HepG2 (cell line): ENCODE measurements around the gene BMPR2. TPM values are rescaled to one million over a fixed set of nuclear protein-coding genes. Genes with fewer than 3 reads are reported as not detected.

ENCODE experiments used
- BHLHE40 ChIP-seq: IDR thresholded peaks from 2 replicates; pipeline ENCODE4 v1.6.1; 2011; ENCODE audit warnings: low read length, improper control_type of control experiment
- FOXA3 ChIP-seq: IDR thresholded peaks from 2 replicates; pipeline ENCODE4 v1.6.1; 2016; ENCODE audit warnings: missing genetic modification reagents, missing compliant biosample characterization
- GATAD2A ChIP-seq: IDR thresholded peaks from 2 replicates; pipeline ENCODE4 v1.6.1; 2016
- KAT8 ChIP-seq: IDR thresholded peaks from 2 replicates; pipeline ENCODE4 v1.6.1; 2016; ENCODE audit warnings: missing genetic modification reagents, missing compliant biosample characterization
- PRDM15 ChIP-seq: sonication (generic); formaldehyde crosslinking; IDR thresholded peaks from 2 replicates; pipeline ENCODE4 v1.4.0; 2020; ENCODE audit warnings: missing genetic modification reagents
- REXO4 ChIP-seq: sonication (generic); formaldehyde crosslinking; IDR thresholded peaks from 2 replicates; pipeline ENCODE4 v1.8.0; 2022; ENCODE audit warnings: missing genetic modification reagents, mild to moderate bottlenecking, borderline replicate concordance
- RXRB ChIP-seq: IDR thresholded peaks from 2 replicates; pipeline ENCODE4 v1.6.1; 2016; ENCODE audit warnings: borderline replicate concordance, missing genetic modification reagents, missing compliant biosample characterization
- SAP130 ChIP-seq: IDR thresholded peaks from 2 replicates; pipeline ENCODE4 v1.6.1; 2016; ENCODE audit warnings: low read depth
- SIN3B ChIP-seq: fragments of 150-350 bp; IDR thresholded peaks from 2 replicates; pipeline ENCODE4 v1.6.1; 2014; ENCODE audit warnings: low read length
- SKI ChIP-seq: fragments of 450-650 bp; IDR thresholded peaks from one replicate; pipeline ENCODE4 v1.6.1; 2018; ENCODE audit warnings: mild to moderate bottlenecking; ENCODE audit not compliant: partially characterized antibody
- SOX6 ChIP-seq, 2 experiments: fragments of 450-650 bp in 1 of 2; sonication (generic) in 1 of 2; formaldehyde crosslinking in 1 of 2; IDR thresholded peaks; 2 replicates each; pipeline versions ENCODE4 v1.4.0 to v1.6.1; 2017 to 2020; ENCODE audit warnings: antibody characterized with exemption in 1 of 2, mild to moderate bottlenecking in 1 of 2, missing genetic modification reagents in 1 of 2
- ZBTB37 ChIP-seq: sonication (generic); formaldehyde crosslinking; IDR thresholded peaks from 2 replicates; pipeline ENCODE4 v1.4.0; 2020; ENCODE audit warnings: mild to moderate bottlenecking, missing genetic modification reagents
- ZC3H4 ChIP-seq: sonication (generic); formaldehyde crosslinking; IDR thresholded peaks from 2 replicates; pipeline ENCODE4 v1.4.0; 2020; ENCODE audit warnings: missing genetic modification reagents, borderline replicate concordance
- ZNF124 ChIP-seq: sonication (generic); formaldehyde crosslinking; IDR thresholded peaks from 2 replicates; pipeline ENCODE4 v1.4.0; 2020; ENCODE audit warnings: missing genetic modification reagents
- ZNF670 ChIP-seq: sonication (generic); formaldehyde crosslinking; IDR thresholded peaks from 2 replicates; pipeline ENCODE4 v1.8.0; 2022; ENCODE audit warnings: mild to moderate bottlenecking, missing genetic modification reagents, borderline replicate concordance
- ZSCAN20 ChIP-seq: sonication (generic); formaldehyde crosslinking; IDR thresholded peaks from 2 replicates; pipeline ENCODE4 v1.4.0; 2020; ENCODE audit warnings: missing genetic modification reagents, mild to moderate bottlenecking, borderline replicate concordance
- ZSCAN9 ChIP-seq: IDR thresholded peaks from 2 replicates; pipeline ENCODE4 v1.6.1; 2016; ENCODE audit warnings: borderline replicate concordance
- polyA plus RNA-seq, 8 experiments: library from polyadenylated mRNA; depleted of rRNA in 3 of 8; stranded (reverse) in 7 of 8; unstranded in 1 of 8; fragments of >200 nt; fragmentation: Illumina TruSeq in 4 of 8; extraction: Trizol in 4 of 8; gene quantifications; 2 replicates each; pipeline versions ENCODE4 v1.2.1 to v1.2.3, GENCODE V29; 2011 to 2016; ENCODE audit warnings: low read depth in 4 of 8, missing spikeins in 1 of 8, mixed read lengths in 1 of 8; ENCODE audit not compliant: insufficient read depth in 1 of 8
- total RNA-seq, 5 experiments: library from RNA; depleted of rRNA; stranded (reverse); fragments of >200 nt; fragmentation: Illumina TruSeq; extraction: Trizol; gene quantifications; 2 replicates each; pipeline ENCODE4 v1.2.3, GENCODE V29; 2016; ENCODE audit warnings: low read depth in 1 of 5
- TF ChIP-seq, protein P1 (sequence below): sonication (generic); formaldehyde crosslinking; IDR thresholded peaks from 2 replicates; pipeline ENCODE4 v1.4.0; 2020; ENCODE audit warnings: missing genetic modification reagents, borderline replicate concordance

Gene BMPR2
- total and polyA plus RNA-seq, 2 of the 13 experiments (the other 11 are each of a cell fraction or from before 2014, with no cell fraction given), result 5.5 to 10.3 TPM

GRCh38 chr2:202339071-202339870 is 36.9 kb upstream of the BMPR2 start (continued):
- TF ChIP-seq, protein P1, sequence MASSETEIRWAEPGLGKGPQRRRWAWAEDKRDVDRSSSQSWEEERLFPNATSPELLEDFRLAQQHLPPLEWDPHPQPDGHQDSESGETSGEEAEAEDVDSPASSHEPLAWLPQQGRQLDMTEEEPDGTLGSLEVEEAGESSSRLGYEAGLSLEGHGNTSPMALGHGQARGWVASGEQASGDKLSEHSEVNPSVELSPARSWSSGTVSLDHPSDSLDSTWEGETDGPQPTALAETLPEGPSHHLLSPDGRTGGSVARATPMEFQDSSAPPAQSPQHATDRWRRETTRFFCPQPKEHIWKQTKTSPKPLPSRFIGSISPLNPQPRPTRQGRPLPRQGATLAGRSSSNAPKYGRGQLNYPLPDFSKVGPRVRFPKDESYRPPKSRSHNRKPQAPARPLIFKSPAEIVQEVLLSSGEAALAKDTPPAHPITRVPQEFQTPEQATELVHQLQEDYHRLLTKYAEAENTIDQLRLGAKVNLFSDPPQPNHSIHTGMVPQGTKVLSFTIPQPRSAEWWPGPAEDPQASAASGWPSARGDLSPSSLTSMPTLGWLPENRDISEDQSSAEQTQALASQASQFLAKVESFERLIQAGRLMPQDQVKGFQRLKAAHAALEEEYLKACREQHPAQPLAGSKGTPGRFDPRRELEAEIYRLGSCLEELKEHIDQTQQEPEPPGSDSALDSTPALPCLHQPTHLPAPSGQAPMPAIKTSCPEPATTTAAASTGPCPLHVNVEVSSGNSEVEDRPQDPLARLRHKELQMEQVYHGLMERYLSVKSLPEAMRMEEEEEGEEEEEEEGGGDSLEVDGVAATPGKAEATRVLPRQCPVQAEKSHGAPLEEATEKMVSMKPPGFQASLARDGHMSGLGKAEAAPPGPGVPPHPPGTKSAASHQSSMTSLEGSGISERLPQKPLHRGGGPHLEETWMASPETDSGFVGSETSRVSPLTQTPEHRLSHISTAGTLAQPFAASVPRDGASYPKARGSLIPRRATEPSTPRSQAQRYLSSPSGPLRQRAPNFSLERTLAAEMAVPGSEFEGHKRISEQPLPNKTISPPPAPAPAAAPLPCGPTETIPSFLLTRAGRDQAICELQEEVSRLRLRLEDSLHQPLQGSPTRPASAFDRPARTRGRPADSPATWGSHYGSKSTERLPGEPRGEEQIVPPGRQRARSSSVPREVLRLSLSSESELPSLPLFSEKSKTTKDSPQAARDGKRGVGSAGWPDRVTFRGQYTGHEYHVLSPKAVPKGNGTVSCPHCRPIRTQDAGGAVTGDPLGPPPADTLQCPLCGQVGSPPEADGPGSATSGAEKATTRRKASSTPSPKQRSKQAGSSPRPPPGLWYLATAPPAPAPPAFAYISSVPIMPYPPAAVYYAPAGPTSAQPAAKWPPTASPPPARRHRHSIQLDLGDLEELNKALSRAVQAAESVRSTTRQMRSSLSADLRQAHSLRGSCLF (CRISPR knock-in tag), result no peak
- peak; percentile 42 for TF ChIP-seq SKI
- peak; percentile 90 for TF ChIP-seq FOXA3 (CRISPR knock-in tag)
- TF ChIP-seq ZSCAN20 (CRISPR knock-in tag), result no peak
- TF ChIP-seq GATAD2A (CRISPR knock-in tag), result peak; percentile 68
- TF ChIP-seq ZNF670 (CRISPR knock-in tag), result no peak
- no peak for TF ChIP-seq ZBTB37 (CRISPR knock-in tag)
- peak; percentile 33; the same call in 1 of the 2 replicates for TF ChIP-seq ZSCAN9 (CRISPR knock-in tag)
- no peak for TF ChIP-seq ZNF124 (CRISPR knock-in tag)
- peak; percentile 54; the same call in 1 of the 2 replicates for TF ChIP-seq BHLHE40
- TF ChIP-seq REXO4, result no peak
- TF ChIP-seq SOX6 (IDR thresholded peaks at IDR 0.05), result no peak
- TF ChIP-seq SOX6 (CRISPR knock-in tag; IDR thresholded peaks at IDR 0.05), result peak; percentile 72
- peak; percentile 74 for TF ChIP-seq SAP130 (CRISPR knock-in tag)
- no peak for TF ChIP-seq PRDM15
- peak; percentile 36; the same call in 1 of the 2 replicates for TF ChIP-seq KAT8 (CRISPR knock-in tag)
- peak; percentile 53; the same call in 1 of the 2 replicates for TF ChIP-seq RXRB (CRISPR knock-in tag)
- TF ChIP-seq ZC3H4 (CRISPR knock-in tag), result no peak
- 0 out of 2 replicates have a peak, but pooled peaks have one; percentile 34 for TF ChIP-seq SIN3B
